Naive thymus-derived CD8-positive, alpha-beta T cell (primary cell): ENCODE data around the gene MAGOHB. TPM values are rescaled to one million over a fixed set of nuclear protein-coding genes. Genes with fewer than 3 reads are reported as not detected.

ENCODE experiments used
- ATAC-seq, 2 donors: fragments of 150-1000 bp; cut with Tn5 transposase in 1 of 2; sonication (Bioruptor Pico), chemical (Tn5 transposase) in 1 of 2; 1 replicate in 1 of 2; 2 replicates in 1 of 2; pipeline ENCODE4 v1.10.0; 2021; ENCODE audit warnings: mild to moderate bottlenecking in 2 of 2, moderate library complexity in 2 of 2
- POLR2A ChIA-PET: fragments of 350-600 bp; sonication (Branson Sonifier 250); formaldehyde crosslinking; loops from one replicate; lab custom pipeline; 2021; ENCODE audit warnings: antibody characterized with exemption; lab: Charles Lee
- DNase-seq, 10 donors: peaks; one replicate each; pipeline versions ENCODE4 v3.0.0 to v3.0.0-alpha.2; 2020 to 2022
- H3K27ac Mint-ChIP-seq, 10 donors: one replicate each; pipeline ENCODE4 v1.8.0; 2020 to 2022; ENCODE audit warnings: mild to moderate bottlenecking in 10 of 10, mixed read lengths in 10 of 10, moderate library complexity in 4 of 10, inconsistent platforms in 1 of 10
- H3K27me3 Mint-ChIP-seq, 5 donors: one replicate each; pipeline ENCODE4 v1.8.0; 2021 to 2022; ENCODE audit warnings: mixed read lengths in 5 of 5
- H3K36me3 Mint-ChIP-seq, 3 donors: one replicate each; pipeline ENCODE4 v1.8.0; 2020 to 2022; ENCODE audit warnings: mixed read lengths in 3 of 3, mild to moderate bottlenecking in 2 of 3, inconsistent platforms in 1 of 3
- H3K4me1 Mint-ChIP-seq, 4 donors: one replicate each; pipeline ENCODE4 v1.8.0; 2021 to 2022; ENCODE audit warnings: mixed read lengths in 4 of 4
- H3K4me3 Mint-ChIP-seq, 10 donors: one replicate each; pipeline ENCODE4 v1.8.0; 2020 to 2022; ENCODE audit warnings: mild to moderate bottlenecking in 10 of 10, mixed read lengths in 10 of 10, moderate library complexity in 6 of 10, inconsistent platforms in 1 of 10
- H3K9me3 Mint-ChIP-seq, 9 donors: one replicate each; pipeline ENCODE4 v1.8.0; 2020 to 2022; ENCODE audit warnings: mixed read lengths in 9 of 9, mild to moderate bottlenecking in 3 of 9, inconsistent platforms in 1 of 9, moderate library complexity in 1 of 9
- polyA plus RNA-seq, 3 donors: library from polyadenylated mRNA; unstranded; fragments of 300-500 nt; fragmentation: Illumina TruSeq; gene quantifications; one replicate each; pipeline ENCODE4 v1.2.3, GENCODE V29; 2021
- total RNA-seq, 8 experiments: library from RNA in 2 of 8; stranded (reverse) in 2 of 8; gene quantifications; one replicate each; pipeline ENCODE4 v1.2.3 and lab custom pipeline; 2021 to 2026

Gene MAGOHB
- total and polyA plus RNA-seq, 5 experiments from 2014 or later: 34.3 to 77.3 (median 44.1) TPM

DNA sequence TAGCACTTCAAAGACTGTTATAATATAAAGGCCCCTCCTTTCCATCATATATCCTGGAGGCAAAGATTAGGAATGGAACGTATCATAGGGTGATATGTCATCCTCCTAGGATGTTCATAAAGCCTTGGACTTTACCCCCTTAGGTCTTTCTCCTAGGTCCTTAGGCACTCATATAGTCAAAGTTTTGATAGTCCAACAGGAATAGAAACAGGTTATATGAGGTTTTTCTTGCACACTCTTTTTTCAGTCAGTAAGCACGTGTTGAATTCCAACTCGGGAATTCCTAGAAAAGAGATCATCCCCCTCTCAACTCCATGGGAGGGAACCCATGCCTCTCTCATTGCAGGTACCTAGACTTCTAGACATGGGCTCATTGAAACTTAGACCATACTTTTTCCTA is 20.1 kb upstream of the MAGOHB start:
- POLR2A ChIA-PET: no interaction called here
- Mint-ChIP-seq H3K9me3 (no peaks in the 10 kb centered on the region), H3K27ac (no peak overlapping the region), H3K4me3 (no peak overlapping the region), H3K27me3 (peaks cover 0 to 6% (median 0%) of the 10 kb centered on the region in 5 donors), H3K36me3 (peaks cover 0 to 2% (median 0%) of the 10 kb centered on the region in 3 donors), H3K4me1 (no peaks in the 10 kb centered on the region)
- no peak for DNase-seq
- no peak for ATAC-seq

DNA sequence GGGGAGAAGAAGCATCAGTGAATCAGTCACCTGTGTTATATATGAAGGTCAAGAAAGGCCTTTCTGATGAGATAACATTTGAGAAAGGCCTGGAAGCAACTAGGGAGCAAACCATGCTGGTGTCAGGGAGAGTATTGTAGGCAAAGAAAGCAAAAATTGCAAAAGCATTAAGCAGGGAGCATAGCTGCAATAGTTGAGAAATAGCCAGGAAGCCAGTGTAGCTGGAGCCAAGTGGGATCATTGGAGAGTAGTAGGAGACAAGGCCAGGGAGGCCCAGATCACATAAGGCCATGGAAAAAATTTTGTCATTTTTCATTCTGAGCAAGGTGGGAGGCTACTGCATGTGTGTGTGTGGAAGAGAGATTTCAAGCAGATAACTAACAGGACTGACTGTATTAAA is 18.8 kb upstream of the MAGOHB start:
- Mint-ChIP-seq H3K4me3 (no peak overlapping the region), H3K9me3 (no peaks in the 10 kb centered on the region), H3K36me3 (peaks cover 0 to 3% (median 0%) of the 10 kb centered on the region in 3 donors), H3K4me1 (no peaks in the 10 kb centered on the region), H3K27ac (peak overlapping the region in 1 of 10 donors; percentile 9), H3K27me3 (peaks cover 0 to 6% (median 0%) of the 10 kb centered on the region in 5 donors)
- ATAC-seq: no peak
- POLR2A ChIA-PET: no interaction called here
- no peak for DNase-seq

DNA sequence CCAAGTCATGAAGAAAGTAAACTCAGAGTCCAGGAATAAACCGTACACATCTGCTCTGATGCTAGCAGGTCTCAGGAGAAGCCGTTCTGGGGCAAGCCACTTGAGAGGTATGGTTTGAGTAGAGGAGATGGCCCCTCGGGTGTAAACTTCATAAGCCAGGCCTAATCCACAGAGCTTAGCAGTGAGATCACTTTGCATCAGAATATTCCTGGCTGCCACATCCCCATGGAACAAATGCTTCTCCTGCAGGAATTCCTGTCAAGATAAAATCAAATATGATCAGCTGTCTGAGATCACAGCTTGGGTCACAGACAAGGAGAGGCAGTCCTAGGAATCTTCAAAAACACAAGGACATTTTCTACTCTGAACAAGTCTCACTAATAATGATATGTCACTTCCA is 11.2 kb upstream of the MAGOHB start:
- ATAC-seq: no peak
- Mint-ChIP-seq H3K4me3 (no peak overlapping the region), H3K9me3 (no peaks in the 10 kb centered on the region), H3K27ac (no peak overlapping the region), H3K4me1 (no peaks in the 10 kb centered on the region), H3K27me3 (peaks cover 0 to 7% (median 2%) of the 10 kb centered on the region in 5 donors), H3K36me3 (peaks cover 0 to 14% (median 0%) of the 10 kb centered on the region in 3 donors)
- POLR2A ChIA-PET: interaction anchor here (0.7 kb wide), 1 partner anchor 67 kb away, joined by 5 read pairs; no protein-coding TSS in a partner anchor
- no peak for DNase-seq

DNA sequence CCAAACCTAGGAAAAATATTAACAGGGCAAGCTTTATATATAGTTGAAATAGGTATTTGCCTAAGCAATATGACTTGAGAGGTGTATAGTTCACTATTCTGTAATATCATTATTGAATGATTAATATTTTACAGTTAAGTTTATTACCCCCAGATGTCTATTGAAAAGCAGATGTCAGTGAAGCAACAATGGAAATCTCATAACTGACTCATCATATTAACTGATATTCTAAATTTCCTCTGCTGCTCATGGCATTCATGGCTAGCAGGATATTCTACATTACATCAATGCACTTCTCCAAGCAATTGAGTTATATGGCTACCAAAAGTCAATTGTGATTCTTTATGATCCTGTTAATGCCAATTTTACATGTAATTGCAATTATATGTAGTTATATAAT is 9.7 kb upstream of the MAGOHB start:
- ATAC-seq (no peak), DNase-seq (no peak)
- Mint-ChIP-seq H3K36me3 (peaks cover 0 to 14% (median 0%) of the 10 kb centered on the region in 3 donors), H3K4me1 (no peaks in the 10 kb centered on the region), H3K4me3 (no peak overlapping the region), H3K27me3 (peaks cover 0 to 7% (median 0%) of the 10 kb centered on the region in 5 donors), H3K9me3 (no peaks in the 10 kb centered on the region), H3K27ac (no peak overlapping the region)
- POLR2A ChIA-PET: no interaction called here

DNA sequence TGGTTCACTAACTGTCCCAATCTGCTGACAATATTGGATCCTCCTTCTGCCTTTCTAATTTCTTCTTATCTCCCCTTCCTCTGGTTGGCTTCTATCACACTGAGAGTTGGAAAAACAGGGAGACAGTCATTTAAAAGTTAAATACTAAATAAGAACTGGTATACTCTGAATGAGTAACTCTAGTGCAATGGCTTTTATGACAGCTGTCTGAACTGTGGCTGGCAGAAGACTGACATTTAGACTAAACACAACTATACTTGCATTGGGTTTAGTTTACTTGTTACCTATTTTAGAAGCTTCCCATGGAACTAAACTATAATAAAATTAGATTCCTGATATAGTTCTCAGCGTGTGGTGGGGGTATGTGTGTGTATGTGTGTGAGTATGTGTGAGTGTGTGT is 7.9 kb upstream of the MAGOHB start:
- Mint-ChIP-seq H3K9me3 (no peaks in the 10 kb centered on the region), H3K4me1 (no peaks in the 10 kb centered on the region), H3K27me3 (peaks cover 0 to 10% (median 0%) of the 10 kb centered on the region in 5 donors), H3K36me3 (peaks cover 0 to 10% (median 0%) of the 10 kb centered on the region in 3 donors), H3K27ac (no peak overlapping the region), H3K4me3 (no peak overlapping the region)
- POLR2A ChIA-PET: no interaction called here
- ATAC-seq (no peak), DNase-seq (no peak)

DNA sequence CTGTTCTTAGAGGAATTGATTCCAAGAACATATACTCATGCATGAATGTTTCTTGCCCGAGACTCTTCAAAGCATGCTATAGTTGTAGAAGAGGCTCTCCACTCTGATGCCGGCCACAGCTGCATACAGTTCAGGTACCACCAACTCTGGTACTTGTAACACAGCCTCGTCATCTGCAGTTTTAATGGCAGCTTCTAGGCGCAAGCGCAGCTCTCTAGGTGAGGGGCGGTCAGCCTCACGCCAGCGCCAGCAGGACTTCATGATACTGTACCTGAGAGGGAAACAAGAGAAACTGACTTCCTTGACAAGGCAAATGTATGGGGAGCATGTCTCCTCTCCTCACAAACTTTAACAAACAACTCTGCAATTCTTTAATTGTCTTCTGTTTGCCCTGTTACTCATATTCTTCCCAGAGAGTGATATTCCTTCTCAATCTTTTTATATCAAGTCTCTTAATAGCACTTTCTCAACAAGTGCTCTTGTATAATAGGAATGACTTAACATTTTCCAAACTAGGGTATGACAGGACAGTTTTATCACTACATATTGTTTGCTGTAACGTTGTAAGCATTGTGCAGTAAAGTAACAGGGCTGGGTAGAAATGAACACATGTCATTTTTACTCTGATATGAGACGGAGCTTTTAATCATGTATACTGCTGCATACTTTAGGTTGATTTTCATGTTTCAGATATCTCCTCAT is 6.8 kb upstream of the MAGOHB start:
- peaks cover 0 to 10% (median 0%) of the 10 kb centered on the region in 3 donors for H3K36me3 Mint-ChIP-seq
- no peak for ATAC-seq
- POLR2A ChIA-PET: no interaction called here
- DNase-seq: no peak
- no peaks in the 10 kb centered on the region for H3K4me1 Mint-ChIP-seq
- no peak overlapping the region for H3K4me3 Mint-ChIP-seq
- H3K27me3 Mint-ChIP-seq: peaks cover 0 to 10% (median 0%) of the 10 kb centered on the region in 5 donors
- H3K27ac Mint-ChIP-seq: no peak overlapping the region
- no peaks in the 10 kb centered on the region for H3K9me3 Mint-ChIP-seq

DNA sequence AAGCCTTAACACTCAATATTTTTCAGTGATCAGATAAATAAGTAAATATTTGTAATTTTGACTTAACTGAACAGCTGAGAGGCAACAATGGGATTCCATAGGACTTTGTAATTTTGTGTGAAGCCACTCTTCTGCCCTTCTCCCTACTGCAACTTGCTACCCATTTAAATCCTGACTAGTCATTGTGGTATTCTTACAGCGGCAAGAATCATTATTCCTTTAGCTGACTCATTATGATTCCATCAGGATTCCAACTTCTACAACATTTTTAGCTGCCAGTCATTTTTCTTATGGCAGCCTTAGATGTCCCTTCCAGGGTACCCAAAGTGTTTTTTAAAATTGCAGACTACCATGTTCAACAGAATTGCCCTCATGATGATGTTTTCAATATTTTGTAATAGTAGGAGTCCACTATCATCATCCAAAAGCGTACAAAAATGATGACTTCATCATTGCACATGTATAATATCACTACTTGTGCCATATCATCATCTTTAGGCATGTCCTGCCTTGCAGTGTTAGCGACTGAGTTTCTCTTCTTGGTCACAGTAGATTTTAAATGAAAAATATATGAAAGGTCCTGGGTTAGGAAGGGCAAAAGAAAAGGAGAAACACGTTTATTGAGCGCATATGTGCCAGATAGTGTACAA is 5.1 kb upstream of the MAGOHB start:
- ATAC-seq (no peak), DNase-seq (no peak)
- POLR2A ChIA-PET: no interaction called here
- Mint-ChIP-seq H3K36me3 (peaks cover 0 to 8% (median 0%) of the 10 kb centered on the region in 3 donors), H3K4me3 (no peak overlapping the region), H3K27me3 (peaks cover 0 to 11% (median under 1%) of the 10 kb centered on the region in 5 donors), H3K9me3 (no peaks in the 10 kb centered on the region), H3K27ac (no peak overlapping the region), H3K4me1 (peaks cover 2 to 8% (median 5%) of the 10 kb centered on the region in 4 donors)

DNA sequence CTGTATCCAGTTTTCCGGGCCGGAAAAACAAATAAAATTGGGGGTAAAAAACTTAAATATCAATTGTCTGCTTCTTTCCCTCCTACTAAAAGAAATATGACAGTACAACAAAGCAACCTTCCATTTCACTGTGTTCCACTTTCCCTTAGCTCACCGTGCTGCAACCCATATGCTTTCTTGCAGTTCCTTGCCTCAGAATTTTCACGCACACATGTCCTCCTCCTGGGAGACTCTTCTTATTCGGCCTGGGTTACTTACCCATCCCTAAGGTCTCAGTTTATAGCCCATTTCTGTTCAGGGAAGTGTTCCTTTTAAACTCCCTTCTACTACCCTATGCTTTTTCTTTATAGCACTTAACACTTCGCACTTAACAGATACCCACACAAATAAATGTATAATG is 4.5 kb upstream of the MAGOHB start:
- POLR2A ChIA-PET: no interaction called here
- H3K36me3 Mint-ChIP-seq: peaks cover 0 to 11% (median 0%) of the 10 kb centered on the region in 3 donors
- DNase-seq (no peak), ATAC-seq (no peak)
- H3K27me3 Mint-ChIP-seq: peaks cover 0 to 14% (median 4%) of the 10 kb centered on the region in 5 donors
- peaks cover 0 to 2% (median 0%) of the 10 kb centered on the region in 9 donors for H3K9me3 Mint-ChIP-seq
- H3K27ac Mint-ChIP-seq: no peak overlapping the region
- H3K4me1 Mint-ChIP-seq: peaks cover 8 to 14% (median 9%) of the 10 kb centered on the region in 4 donors
- H3K4me3 Mint-ChIP-seq: no peak overlapping the region

DNA sequence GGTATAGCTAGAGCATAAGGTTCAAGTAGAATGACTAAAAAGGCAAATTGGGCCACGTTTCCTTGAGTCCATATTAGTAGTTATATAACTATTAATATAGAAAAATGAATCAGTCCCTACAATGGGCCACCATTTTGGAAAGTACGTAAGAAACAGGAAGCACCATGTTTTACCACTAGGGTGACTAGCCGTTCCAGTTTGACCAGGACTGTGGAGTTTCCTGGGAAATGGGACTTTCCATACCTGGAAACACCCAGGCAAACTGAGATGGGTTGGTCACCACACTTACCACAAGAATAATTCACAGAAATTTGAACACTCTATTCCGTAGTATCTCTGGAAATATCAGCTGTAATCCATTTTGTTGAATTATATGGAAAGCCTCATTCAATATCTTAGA is 2.1 kb upstream of the MAGOHB start:
- POLR2A ChIA-PET: no interaction called here
- H3K27ac Mint-ChIP-seq: peak overlapping the region in 5 of 10 donors; percentile 15 to 77 (median 70)

DNA sequence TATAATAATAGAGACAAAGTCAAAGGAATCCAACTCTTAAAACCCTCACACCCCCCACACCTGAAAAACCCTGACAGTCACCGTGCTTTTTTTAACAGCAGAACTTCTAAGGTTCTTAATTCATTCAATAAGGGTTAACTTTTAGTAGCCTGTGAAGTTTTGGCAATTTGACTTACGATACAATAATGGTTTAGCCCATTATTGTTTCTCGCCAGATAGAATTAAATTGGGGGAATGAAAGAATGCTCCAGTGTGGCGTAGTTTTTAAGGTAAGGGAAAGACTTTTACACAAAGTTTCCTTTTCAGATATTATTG is 604 bp upstream of the MAGOHB start:
- Mint-ChIP-seq H3K4me1 (peaks cover 18 to 37% (median 29%) of the 10 kb centered on the region in 4 donors), H3K9me3 (peaks cover 0 to 2% (median 0%) of the 10 kb centered on the region in 9 donors), H3K36me3 (peaks cover 0 to 27% (median 6%) of the 10 kb centered on the region in 3 donors), H3K27ac (peak overlapping the region; percentile 99 to 100 (median 100)), H3K4me3 (peak overlapping the region; percentile 98 to 100 (median 99)), H3K27me3 (peaks cover 0 to 7% (median 4%) of the 10 kb centered on the region in 5 donors)
- POLR2A ChIA-PET: interaction anchor here (1.2 to 2.5 kb wide), 5 partner anchors 37 to 557 kb away, joined by 3 to 15 read pairs (median 10); partner anchors contain the start of gene SMIM10L1
- no peak for ATAC-seq
- DNase-seq: peak in 1 of 10 donors; percentile 59

More for the DNA sequence above, 2.1 kb upstream of the MAGOHB start:
- peaks cover 17 to 35% (median 26%) of the 10 kb centered on the region in 4 donors for H3K4me1 Mint-ChIP-seq
- peaks cover 0 to 2% (median 0%) of the 10 kb centered on the region in 9 donors for H3K9me3 Mint-ChIP-seq
- peak overlapping the region in 3 of 10 donors; percentile 27 to 30 (median 28) for H3K4me3 Mint-ChIP-seq
- peaks cover 0 to 12% (median 11%) of the 10 kb centered on the region in 3 donors for H3K36me3 Mint-ChIP-seq
- peaks cover 0 to 9% (median 4%) of the 10 kb centered on the region in 5 donors for H3K27me3 Mint-ChIP-seq
- no peak for ATAC-seq
- DNase-seq: no peak

DNA sequence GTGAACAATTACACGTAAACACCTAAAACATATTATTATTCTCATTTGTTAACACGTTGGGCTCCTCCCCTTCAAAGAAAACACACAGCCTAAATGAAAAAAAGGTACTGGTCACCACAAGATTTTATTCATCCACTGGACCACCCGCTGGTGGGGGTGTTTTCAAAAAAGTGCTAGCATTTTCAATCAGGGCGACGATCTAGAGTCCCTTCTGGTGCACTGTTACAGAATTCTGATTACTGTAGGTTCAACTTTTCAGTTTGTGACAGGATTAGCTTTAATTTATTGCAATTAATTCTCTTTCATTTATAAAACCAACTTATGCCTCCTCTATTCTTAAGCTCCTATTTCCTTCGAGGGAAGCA is 443 bp downstream of the MAGOHB start:
- ATAC-seq (peak in 1 of 2 donors; percentile 3), DNase-seq (peak in 2 of 10 donors; percentile 0 to 3)
- Mint-ChIP-seq H3K36me3 (peaks cover 0 to 37% (median 6%) of the 10 kb centered on the region in 3 donors), H3K4me3 (peak overlapping the region; percentile 98 to 100 (median 99)), H3K27me3 (peaks cover 0 to 5% (median 2%) of the 10 kb centered on the region in 5 donors), H3K9me3 (peaks cover 0 to 2% (median 0%) of the 10 kb centered on the region in 9 donors), H3K27ac (peak overlapping the region; percentile 99 to 100 (median 100)), H3K4me1 (peaks cover 18 to 37% (median 29%) of the 10 kb centered on the region in 4 donors)
- POLR2A ChIA-PET: interaction anchor here (0.7 to 2.5 kb wide), 7 partner anchors 36 to 558 kb away, joined by 3 to 15 read pairs (median 4); partner anchors contain the start of gene SMIM10L1

DNA sequence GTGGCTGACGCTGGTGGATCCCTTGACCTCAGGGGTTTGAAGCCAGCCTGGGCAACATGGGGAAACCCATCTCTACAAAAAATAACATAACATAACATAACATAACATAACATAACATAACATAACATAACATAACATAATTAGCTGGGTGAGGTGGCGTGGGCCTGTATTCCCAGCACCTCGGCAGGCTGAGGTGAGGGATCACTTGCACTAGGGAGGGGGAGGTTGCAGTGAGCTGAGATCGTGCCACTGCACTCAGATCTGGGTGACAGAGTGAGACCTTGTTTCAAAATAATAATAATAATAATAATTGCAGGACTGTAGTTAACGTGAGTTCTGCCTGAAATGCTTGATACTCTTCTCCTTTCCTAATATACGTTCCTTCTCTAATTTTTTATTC is 1.3 kb downstream of the MAGOHB start:
- peak overlapping the region; percentile 99 to 100 (median 100) for H3K27ac Mint-ChIP-seq
- H3K4me1 Mint-ChIP-seq: peaks cover 20 to 38% (median 32%) of the 10 kb centered on the region in 4 donors
- H3K4me3 Mint-ChIP-seq: peak overlapping the region; percentile 98 to 100 (median 99)
- ATAC-seq (no peak), DNase-seq (no peak)
- H3K27me3 Mint-ChIP-seq: peaks cover 0 to 4% (median 0%) of the 10 kb centered on the region in 5 donors
- POLR2A ChIA-PET: interaction anchor here (0.7 to 2.5 kb wide), 3 partner anchors 46 to 613 kb away, joined by 4 to 15 read pairs (median 10); partner anchors contain the start of gene CLEC1B
- H3K36me3 Mint-ChIP-seq: peaks cover 0 to 46% (median 8%) of the 10 kb centered on the region in 3 donors
- peaks cover 0 to 2% (median 0%) of the 10 kb centered on the region in 9 donors for H3K9me3 Mint-ChIP-seq
